ENCODE data around the gene DCUN1D1. TPM values are rescaled to one million over a fixed set of nuclear protein-coding genes. Genes with fewer than 3 reads are reported as not detected.

The DCUN1D1 gene
- total RNA-seq, 1 donor from 2014 or later = 54.4 TPM

DNA sequence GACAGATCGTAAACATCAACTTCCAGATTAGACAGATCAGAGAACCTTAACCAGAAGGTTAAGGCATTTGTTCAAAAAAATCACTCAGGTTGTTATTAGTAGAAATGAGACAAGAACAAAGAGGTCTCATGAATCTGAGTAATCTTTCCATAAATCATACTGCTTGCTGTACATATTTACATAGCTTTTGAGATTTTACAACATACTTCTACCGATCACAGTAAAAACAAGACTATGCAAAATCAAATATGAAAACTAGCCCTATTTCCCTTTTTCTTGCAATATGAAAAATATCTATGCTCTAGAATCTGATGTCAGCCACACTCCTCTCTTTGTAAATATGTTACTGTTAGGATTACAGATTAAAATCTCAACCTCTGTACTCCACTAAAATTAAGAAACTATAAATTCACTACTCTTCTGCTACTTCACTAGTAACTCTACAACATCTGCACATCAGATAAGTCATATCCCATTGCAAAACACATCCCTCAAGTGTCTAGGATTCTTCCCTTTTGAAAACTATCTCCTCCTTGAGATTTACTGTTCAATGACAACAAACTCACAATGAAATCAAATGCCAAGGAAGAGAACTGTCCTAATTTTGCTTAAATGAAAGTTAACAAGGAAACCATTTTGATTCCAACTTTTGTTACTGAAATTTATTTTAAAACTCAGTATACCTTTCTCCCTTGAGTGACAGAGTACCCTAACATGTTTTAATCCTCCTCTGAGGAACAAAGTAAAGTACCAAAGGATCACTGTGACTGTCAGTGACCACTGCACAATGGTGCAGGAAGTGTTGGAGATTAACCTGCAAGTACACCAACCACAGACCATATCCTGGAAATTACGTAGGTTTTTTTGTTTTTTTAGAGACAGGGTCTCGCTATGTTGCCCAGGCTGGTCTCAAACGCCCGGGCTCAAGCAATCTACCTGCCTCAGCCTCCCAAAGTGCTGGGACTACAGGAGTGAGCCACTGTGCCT, 12.8 kb downstream of the DCUN1D1 start:
- H3K27ac Mint-ChIP-seq = no peak overlapping the region
- TF ChIP-seq, protein P1, sequence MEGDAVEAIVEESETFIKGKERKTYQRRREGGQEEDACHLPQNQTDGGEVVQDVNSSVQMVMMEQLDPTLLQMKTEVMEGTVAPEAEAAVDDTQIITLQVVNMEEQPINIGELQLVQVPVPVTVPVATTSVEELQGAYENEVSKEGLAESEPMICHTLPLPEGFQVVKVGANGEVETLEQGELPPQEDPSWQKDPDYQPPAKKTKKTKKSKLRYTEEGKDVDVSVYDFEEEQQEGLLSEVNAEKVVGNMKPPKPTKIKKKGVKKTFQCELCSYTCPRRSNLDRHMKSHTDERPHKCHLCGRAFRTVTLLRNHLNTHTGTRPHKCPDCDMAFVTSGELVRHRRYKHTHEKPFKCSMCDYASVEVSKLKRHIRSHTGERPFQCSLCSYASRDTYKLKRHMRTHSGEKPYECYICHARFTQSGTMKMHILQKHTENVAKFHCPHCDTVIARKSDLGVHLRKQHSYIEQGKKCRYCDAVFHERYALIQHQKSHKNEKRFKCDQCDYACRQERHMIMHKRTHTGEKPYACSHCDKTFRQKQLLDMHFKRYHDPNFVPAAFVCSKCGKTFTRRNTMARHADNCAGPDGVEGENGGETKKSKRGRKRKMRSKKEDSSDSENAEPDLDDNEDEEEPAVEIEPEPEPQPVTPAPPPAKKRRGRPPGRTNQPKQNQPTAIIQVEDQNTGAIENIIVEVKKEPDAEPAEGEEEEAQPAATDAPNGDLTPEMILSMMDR (conservative IDR thresholded peaks at IDR 0.05) = no peak
- H3K36me3 Mint-ChIP-seq = peaks cover 9% of the 10 kb centered on the region
- no peak overlapping the region for H3K4me3 Mint-ChIP-seq
- no peaks in the 10 kb centered on the region for H3K27me3 Mint-ChIP-seq
- H3K4me1 Mint-ChIP-seq (ENCODE audit: unreplicated experiment) = peaks cover 37% of the 10 kb centered on the region
- DNase-seq (ENCODE audit: extremely low spot score, unreplicated experiment) = no peak
- no peaks in the 10 kb centered on the region for H3K9me3 Mint-ChIP-seq

DNA sequence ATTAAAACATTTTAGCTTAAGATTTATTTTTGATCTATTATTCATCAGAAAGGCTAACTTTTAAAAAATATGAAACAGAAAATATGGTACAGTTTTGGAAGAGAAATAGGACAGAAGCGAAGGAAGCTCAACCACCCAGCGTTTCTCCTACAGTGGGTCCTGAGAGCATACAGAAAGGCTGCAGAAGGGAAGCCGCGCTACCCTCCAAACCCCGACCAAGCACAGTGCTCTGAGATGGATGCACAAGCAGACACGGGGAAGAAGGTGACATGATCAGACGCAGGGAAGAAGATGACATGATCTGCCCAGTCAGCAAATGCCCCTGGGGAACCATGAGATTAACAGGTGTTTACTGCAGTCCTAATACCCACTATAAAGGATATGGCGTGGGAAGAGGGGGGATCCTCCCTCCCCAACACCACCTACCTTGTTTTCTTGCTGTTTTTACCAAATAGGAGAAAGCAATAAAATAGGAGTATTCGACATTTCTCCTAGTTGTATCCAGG, 14.4 kb downstream of the DCUN1D1 start:
- Mint-ChIP-seq H3K36me3 (peaks cover 8% of the 10 kb centered on the region), H3K27ac (no peak overlapping the region), H3K9me3 (no peaks in the 10 kb centered on the region), H3K4me3 (no peak overlapping the region), H3K27me3 (no peaks in the 10 kb centered on the region), H3K4me1 (ENCODE audit: unreplicated experiment) (peaks cover 28% of the 10 kb centered on the region)
- TF ChIP-seq, protein P1 (conservative IDR thresholded peaks at IDR 0.05) = no peak
- DNase-seq (ENCODE audit: extremely low spot score, unreplicated experiment) = no peak

DNA sequence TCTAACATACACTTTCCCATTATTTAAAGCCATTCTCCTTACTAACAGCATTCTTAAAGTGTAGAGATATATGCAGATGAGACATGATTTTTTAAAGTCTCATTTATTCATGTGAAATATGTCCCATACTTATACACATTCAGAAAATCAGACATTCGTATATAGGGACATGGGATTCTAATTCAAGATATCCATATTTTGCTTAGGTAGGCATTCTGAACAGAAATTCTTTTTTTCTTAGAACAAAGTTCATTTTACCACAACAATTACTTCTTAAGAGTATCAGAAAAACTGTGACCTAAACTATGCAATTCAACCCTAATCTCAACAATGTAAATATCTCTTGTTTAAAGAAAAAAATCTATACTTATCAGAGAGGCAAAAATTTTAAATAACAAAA, 16.2 kb downstream of the DCUN1D1 start:
- TF ChIP-seq, protein P1 (conservative IDR thresholded peaks at IDR 0.05) = no peak
- H3K4me1 Mint-ChIP-seq (ENCODE audit: unreplicated experiment) = peaks cover 33% of the 10 kb centered on the region
- H3K36me3 Mint-ChIP-seq = peaks cover 17% of the 10 kb centered on the region
- no peak overlapping the region for H3K27ac Mint-ChIP-seq
- no peak overlapping the region for H3K4me3 Mint-ChIP-seq
- H3K27me3 Mint-ChIP-seq = no peaks in the 10 kb centered on the region
- H3K9me3 Mint-ChIP-seq = no peaks in the 10 kb centered on the region
- no peak for DNase-seq (ENCODE audit: extremely low spot score, unreplicated experiment)

DNA sequence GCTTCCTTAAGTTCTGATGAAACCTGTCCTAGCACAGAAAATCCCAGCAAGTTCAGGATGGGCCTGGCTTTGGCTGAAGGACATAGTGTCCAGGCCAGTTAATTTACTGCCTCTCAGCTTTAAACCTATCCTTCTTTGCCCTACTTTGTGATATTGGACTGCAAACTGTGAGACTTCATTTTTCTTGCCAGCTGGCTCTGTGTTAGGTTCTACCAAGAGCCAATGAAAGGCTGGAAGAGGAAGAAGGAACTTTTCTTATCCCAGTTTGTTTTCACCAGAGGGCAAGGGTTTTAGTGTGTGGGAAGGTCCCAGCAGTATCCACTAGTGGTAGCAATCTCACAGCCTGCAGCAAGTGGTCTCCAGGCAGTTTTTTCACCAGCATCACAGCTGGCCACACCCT, 18.2 kb downstream of the DCUN1D1 start:
- no peak for DNase-seq (ENCODE audit: extremely low spot score, unreplicated experiment)
- H3K4me1 Mint-ChIP-seq (ENCODE audit: unreplicated experiment) = peaks cover 24% of the 10 kb centered on the region
- TF ChIP-seq, protein P1 (conservative IDR thresholded peaks at IDR 0.05) = no peak
- no peak overlapping the region for H3K27ac Mint-ChIP-seq
- no peaks in the 10 kb centered on the region for H3K9me3 Mint-ChIP-seq
- no peak overlapping the region for H3K4me3 Mint-ChIP-seq
- peaks cover 24% of the 10 kb centered on the region for H3K36me3 Mint-ChIP-seq
- no peaks in the 10 kb centered on the region for H3K27me3 Mint-ChIP-seq

DNA sequence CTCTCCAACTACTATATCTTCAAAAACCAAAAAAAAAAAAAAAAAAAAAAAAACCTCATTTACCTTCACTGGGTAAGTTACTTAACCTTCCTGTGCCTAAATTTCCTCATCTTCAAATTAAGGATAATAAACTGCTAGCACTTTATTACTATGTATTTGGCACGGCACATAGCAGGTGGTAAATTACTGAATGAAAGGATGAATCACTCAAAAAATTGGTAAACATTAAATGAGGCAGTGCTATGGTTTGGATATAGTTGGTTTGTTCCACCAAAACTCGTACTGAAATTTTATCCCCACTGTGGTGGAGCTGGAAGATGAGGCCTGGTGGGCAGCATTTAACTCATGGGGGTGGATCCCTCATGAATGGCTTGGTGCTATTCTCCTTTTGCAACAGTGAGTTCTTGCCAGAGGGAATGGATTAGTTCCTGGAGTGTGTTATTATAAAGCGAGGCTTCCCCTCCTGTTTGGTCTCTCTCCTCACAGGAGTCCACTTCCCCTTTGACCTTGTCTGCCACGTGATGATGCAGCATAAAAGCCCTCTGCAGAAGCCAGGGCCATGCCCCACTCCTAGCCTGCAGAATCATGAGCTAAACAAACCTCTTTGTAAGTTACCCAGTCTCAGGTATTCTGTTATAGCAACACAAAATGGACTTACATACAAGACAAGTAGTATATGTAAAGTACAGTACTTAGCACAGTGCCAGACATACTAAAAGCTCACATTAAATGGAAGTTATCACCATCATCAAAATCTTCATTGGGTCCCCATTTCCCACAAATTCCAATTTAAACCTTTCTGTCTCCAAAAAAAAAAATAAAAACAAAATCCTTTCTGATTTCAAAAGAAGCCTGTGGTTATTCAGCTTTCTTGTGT, 20.6 kb downstream of the DCUN1D1 start:
- TF ChIP-seq, protein P1 (conservative IDR thresholded peaks at IDR 0.05) = no peak
- no peaks in the 10 kb centered on the region for H3K27me3 Mint-ChIP-seq
- H3K4me1 Mint-ChIP-seq (ENCODE audit: unreplicated experiment) = peaks cover 17% of the 10 kb centered on the region
- no peaks in the 10 kb centered on the region for H3K9me3 Mint-ChIP-seq
- peak overlapping the region; percentile 50 for H3K4me3 Mint-ChIP-seq
- no peak for DNase-seq (ENCODE audit: extremely low spot score, unreplicated experiment)
- no peak overlapping the region for H3K27ac Mint-ChIP-seq
- H3K36me3 Mint-ChIP-seq = peaks cover 29% of the 10 kb centered on the region

Data from type B pancreatic cell (in vitro differentiated cells).